Right kidney (tissue), 9 donors: ENCODE data around the gene CD79B.

Source experiments
- DNase-seq: peaks from one replicate; pipeline ENCODE4 v3.0.0-alpha.2; 2016
- long read RNA-seq, 8 donors: transcript quantifications; one replicate each; lab custom pipeline, GENCODE V29; 2026

CD79B gene
- long read RNA-seq, donor 1, partial matches to known transcripts, result 0 of 3 reads
- long read RNA-seq, donor 1, other reads (novel, unspliced or antisense), result 0 of 3 reads
- long read RNA-seq, donor 2, result 0 reads
- long read RNA-seq, donor 3, result 0 reads
- long read RNA-seq, donor 4, partial matches to known transcripts, result 0 of 1 reads
- long read RNA-seq, donor 4, other reads (novel, unspliced or antisense), result 0 of 1 reads
- long read RNA-seq, donor 5, partial matches to known transcripts, result 0 of 1 reads
- long read RNA-seq, donor 5, other reads (novel, unspliced or antisense), result 0 of 1 reads
- long read RNA-seq, donor 6, partial matches to known transcripts, result 0 of 3 reads
- long read RNA-seq, donor 6, other reads (novel, unspliced or antisense), result 0 of 3 reads
- long read RNA-seq, donor 7, result 0 reads
- long read RNA-seq, donor 8, partial matches to known transcripts, result 0 of 2 reads
- long read RNA-seq, donor 8, other reads (novel, unspliced or antisense), result 0 of 2 reads

DNA sequence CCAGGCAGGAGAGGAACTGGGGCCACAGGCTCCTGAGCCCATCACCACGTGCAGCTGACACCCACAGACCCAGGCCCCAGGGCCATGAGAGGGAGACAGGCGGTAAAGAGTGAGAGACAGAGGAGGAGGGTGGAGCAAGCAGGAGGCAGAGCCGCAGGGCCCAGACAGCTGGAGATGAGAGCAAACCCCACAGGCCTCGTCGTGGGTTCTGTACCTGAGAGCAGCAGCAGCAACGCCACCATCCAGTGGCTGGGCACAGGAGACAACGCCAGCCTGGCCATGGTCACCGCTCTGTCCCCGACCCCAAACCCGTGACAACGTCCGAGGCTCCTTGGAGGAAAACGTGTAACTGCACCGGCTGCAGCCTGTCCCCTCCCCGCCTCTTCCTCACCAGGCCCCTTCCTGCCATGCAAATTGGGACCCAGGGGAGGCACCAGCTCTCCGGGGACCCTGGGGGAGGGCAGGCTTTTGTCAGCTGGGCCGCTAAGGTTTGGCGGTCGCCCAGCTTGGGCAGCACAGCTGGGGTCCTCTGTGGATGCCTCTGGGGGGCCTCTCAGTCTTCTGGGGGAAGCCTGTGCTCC, at the start of gene CD79B:
CD79B (minus strand) TSS at position 351 of the 581 bp plus-strand sequence; CDS start at position 281, 70 bp downstream.
- DNase-seq, result no peak

DNA sequence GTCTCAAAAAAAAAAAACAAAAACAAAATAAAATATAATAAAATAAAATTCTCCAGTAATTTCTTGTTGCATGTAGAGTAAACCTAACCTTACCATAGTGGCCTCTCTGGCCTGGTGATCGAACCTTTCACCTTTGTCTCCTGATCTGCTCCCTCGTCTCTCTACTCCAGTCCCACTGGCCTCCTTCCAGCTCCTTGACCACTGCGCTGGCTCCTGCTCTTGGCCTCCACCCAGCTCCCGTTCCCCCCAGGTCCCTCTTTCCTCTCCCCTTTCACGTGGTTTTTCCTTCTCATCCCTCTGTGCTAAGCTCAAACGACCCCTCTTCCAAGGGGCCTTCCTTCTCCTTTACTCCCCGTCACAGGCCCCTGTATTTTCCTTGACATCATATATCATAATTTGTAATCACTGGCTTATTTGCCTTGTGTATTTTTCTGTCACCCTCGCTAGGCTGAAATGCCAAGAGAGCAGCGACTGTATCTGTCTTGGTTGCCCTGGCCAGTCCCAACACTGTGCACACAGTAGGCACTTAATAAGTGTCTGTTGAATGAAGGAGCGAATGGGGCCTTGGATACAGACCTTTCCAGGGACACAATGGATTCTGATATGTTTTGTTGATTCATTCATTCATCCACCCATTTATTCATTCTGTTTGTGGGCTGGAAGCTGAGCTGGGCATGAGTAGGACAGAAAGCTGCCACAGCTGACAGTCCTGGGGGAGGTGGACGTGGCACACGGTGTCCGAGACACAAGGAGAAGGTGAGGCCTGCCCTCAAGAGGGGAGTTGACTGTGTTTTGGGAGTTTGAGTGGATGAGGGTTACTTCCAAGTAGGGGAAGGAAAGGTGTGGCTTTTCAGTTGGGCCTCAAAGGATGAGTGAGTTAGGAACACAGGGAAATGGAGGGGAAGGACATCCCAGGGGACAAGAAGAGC, 46.4 kb upstream of the CD79B start:
- DNase-seq, result no peak

DNA sequence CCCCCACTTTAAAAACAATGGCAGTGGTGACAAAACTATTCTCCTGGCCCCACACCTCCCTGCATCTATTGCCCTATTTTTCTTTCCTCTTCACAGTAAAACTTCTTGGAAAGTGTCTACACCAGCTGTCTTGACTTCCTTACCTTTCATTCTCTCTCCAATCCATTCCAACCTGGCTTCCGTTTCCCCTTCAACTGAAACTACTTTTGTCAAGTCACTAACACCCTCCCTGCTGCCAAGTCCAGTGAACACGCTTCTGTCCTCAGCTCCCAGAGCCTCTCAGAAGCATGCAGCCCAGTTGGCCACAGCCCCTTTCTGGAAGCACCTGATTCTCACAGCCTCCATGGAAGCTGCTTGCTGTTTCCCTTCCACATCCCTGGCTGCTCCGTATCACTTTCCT, 44.6 kb upstream of the CD79B start:
- DNase-seq, result no peak

DNA sequence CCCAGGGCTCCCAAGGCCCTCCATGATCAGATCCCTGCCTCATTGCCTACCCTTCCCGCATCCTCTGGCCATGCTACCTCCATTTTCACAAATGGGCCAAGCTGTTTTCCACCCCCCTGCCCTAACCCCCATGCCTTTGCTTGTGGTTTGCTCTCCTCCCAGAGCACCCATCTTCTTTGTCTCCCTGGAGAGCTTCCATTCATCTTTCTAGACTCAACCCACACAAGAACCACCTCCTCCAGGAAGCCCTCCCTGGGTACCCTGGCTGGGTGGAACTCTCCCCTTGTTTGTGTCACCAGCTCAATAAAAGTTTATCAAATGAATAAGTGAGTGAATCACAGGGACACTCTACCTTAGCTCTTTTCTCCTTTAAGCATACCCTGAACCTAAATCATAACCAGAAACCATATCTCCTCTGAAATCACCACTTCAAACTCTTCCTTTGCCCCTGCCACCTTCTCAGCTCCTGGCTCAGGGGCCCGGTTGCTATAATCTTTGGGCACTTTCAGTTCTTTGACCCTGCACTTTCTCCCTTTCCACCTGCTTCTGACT, 43.5 kb upstream of the CD79B start:
- no peak for DNase-seq

DNA sequence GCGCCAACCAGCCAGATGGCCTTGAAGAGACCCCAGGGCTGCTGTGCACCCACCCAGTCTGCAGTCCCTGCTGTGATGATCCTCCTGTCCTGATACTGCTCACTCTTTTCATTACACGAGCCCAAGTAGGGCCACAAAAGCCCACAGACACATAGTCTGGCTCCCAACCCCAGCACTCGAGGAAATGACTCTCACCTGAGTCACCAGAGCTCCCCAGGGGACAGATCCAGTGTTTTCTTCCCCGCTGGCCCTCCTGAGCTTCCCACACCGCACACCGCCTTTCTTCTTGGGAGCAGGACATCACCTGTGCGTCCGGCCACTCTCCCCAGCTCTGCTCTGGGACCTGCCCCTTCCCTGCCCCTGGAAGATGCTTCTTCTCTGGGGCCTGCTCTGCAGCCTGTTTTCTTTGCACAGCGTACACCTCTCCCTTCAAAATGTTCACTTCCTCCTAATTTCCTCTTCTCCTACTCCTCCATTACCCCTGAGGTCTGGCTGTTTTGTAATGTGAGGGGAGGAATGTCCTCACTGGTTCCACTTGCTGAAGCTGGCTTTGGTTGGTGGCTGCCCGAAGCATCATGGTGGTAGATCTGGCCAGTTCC, 42.6 kb upstream of the CD79B start:
- DNase-seq, result no peak

DNA sequence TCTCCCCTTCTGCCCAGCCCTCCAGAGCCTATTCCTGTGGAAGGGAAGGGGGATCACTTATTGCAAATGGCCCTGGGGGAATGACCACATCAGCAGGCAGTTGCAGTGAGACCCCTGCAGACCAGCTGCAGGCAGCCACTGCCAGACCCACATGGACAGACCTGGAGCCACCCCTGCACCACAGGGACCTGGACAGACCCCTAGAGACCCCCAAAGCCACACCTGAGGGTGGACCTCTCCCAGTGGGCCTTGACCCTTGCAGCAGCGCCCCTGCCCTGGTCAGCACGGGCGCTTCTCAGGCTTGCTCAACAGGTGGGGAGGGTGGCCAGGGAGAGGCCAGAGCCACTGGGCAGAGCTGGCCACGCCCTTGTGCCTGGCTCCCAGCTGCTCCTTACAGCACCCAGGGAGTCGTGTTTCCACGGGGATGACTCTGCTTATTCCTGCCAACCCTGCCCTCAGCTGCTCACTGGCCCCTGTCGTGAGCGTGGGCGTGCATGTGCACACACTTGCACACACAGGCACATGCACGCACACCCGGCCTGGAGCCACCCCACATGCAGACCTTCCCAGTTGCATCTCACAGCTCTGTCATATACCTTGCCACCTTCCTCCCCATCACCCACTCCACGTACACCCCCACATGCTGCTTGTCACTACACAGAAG, 41.9 kb upstream of the CD79B start:
- no peak for DNase-seq

DNA sequence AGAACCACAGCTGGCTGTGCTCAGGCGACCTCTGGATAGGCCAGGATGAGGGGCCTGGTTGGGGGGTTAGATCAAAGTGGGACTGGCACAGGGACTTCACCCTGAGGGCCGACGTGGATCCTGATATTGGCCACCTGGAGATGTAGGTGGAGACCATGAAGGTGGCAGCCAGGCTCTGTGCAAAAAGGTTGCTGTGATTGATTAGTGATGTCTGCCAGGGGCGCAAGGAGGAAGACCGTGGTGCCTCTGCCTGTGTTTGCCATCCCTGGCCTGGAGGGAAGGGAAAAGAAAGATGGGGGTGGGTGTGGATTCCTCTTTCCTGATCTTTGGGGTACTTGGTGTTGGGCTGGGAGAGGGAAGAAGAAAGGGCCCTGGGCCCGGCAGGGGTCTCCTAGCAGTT, 41.1 kb upstream of the CD79B start:
- DNase-seq, result no peak

DNA sequence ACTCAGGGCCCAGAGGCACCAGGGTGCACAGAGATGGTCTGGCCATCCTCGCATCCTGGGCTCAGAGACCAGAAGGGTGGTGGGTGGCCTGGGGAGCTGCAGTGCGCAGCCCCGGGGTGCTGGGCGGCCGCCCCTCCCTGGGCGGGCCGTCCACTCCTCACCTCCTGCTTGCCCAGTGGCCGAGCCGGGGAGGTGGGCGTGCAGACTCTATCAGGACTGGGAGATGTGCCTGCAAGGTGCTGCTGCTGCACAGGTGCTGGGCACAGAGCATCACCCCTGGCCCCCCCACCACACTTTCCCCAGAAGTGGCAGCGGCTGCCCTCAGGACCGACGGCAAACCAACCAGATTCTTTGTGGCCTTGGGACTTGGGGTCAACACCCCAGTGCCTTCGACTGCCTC, 40.7 kb upstream of the CD79B start, which contains the start of gene SCN4A:
SCN4A (minus strand) TSS at position 123 of the 400 bp plus-strand sequence; CDS start at position 46, 77 bp downstream.
- DNase-seq, result no peak

DNA sequence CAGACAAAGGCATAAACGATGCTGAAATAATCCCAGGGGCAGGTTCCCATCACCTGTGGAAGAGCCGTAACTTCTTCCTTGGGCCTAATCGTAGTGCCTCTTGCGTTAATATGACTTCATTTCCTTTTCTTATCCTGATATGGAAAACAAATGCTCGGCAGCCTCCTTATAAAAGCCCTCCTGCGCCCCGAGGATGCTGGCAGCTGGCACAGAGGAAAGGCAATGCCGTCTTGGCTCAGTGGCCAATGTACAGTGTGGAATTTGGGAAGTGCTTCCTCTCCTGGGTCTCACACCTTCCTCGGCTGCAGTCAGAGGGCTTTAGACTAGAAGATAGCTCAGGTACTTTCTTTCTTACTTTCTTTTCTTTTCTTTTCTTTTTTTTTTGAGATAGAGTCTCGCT, 37.1 kb upstream of the CD79B start:
- no peak for DNase-seq

DNA sequence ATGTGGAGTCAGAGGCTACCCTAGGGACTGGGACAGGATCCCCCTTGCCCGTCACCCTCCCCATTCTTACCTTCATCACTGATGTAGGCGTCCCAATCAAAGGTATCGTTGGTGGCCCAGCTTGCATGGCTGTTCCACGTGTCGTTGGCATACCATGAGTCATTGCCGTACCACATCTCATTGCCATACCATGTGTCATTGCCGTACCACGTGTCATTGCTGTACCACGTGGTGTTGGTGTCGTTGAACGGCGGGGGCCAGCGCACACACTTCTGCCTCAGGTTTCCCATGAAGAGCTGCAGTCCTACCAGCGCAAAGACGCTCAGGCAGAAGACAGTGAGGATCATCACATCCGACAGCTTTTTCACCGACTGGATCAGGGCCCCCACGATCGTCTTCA, 35.8 kb upstream of the CD79B start:
- no peak for DNase-seq

DNA sequence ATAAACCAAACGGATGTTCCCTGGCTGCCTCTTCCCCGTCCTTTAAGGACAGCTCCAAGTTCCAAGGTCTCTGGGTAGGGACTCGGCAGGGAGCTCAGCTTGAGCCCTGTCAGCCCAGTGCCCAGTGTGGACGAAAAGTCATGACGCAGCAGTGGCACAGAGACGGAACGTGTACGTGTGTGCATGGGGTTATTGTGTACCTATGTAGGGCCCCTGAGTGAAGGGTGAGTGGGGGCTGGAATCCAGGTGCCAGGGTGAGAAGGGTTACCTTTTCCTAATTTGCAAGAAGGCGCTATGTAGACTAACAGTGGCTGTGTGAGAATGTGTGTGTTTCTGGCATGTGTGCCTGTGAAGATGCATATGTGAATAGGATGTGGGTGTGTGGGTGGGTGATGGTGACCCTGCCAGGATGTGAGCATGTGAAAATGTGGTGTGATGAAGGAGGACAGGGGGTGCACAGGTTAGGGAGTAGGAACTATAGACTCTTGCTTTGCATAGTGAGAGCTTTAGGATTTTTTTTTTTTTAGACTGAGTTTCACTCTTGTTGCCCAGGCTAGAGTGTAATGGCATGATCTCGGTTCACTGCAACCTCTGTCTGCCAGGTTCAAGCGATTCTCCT, 34.6 kb upstream of the CD79B start:
- no peak for DNase-seq

DNA sequence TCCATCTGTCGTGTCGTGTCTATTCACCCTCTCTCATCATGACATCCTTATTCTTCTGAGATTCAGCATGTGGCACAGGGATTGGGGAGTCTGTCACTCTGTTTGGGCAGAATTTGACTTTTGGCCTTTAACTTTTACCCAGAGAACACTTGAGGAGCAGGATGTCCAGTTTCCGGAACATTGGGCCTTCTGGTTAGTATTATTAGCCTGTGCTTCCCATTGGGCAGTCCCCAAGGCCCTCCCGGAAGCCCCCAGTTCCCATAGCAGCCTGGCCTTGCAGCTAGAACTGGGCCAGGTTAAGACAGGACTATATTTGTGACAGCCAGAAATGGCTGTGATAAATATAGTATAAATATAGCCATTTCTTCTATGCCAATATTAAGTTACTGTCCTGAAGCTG, 31.0 kb upstream of the CD79B start:
- no peak for DNase-seq

DNA sequence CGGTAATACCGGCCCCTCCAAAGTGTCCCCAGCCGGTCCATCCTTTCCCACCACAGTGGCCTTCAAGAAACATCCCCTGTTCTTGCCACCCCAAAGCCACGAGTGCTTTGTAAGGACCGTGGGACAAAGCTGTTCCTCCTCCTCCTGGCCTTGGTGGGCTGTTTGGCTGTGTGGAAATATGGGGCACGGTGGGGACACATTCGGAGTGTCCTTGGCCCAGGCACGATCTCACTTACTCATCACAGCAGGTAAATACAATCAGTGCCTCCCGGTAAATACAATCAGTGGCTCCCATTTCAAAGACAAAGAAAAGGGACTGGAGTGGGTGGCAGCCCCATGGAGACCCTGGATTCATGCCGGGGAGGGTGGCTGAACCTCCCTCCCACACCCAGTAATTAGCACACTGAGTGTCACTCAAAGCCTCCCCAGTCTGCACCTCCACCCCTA, 30.2 kb upstream of the CD79B start:
- DNase-seq, result no peak

DNA sequence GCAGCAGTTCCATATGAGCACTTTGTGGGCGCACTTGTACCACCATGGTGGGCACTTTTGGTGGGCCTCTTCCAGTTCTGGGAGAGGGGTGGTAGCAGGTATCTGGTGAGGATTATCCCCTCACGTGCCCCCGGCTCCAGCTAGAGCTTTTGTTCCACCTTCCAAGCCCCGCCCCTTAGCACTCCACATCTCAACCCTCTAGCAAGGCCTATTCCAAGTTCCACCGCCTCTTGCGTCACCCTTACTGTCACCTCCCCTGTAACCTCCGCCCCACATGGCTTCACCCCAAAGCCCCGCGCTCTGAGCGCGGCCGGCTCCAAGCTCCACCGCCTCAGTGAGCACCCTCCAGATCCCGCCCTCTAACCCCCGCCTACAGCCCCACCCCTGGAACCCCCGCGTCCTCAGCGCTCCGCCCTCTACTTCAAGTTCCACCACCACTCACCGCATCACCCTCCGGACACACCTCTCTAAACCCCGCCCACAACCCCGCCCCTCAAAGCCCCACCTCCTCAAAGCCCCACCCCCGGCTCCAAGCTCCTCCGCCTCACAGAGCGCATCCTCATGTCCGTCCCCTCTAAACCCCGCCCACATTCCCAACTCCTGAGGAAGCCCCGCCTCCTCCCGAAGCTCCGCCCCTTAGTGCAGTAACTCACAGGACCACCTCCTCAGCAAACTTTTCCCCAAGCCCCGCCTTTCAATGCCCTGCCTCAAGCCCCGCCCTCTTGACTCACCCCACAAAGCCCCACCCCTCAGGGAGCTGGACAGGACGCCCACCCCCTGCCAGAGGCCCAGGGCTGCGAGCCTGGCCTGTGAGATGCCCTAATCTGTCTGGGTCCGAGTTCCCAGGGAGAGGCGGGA, 29.5 kb upstream of the CD79B start:
- DNase-seq, result no peak

DNA sequence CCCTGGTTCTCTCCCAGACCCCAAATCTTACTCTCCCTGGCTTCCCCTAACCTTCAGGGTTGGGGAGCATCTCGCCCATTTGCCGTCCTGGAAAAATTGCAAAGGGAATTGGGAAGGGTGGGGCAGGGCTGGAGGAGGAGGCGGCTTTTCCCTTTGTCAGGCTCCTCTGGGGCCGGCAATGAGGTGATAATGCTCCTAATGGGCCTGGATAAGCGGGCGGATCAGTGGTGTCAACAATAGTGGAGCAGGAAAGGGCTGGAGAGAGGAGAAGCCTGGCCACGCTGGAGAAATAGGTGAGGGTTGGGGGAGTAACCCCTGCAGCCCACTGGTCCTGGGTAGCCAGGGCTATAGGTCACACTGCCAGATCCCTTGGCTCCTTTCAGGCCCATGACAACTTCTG, 28.3 kb upstream of the CD79B start:
- no peak for DNase-seq

DNA sequence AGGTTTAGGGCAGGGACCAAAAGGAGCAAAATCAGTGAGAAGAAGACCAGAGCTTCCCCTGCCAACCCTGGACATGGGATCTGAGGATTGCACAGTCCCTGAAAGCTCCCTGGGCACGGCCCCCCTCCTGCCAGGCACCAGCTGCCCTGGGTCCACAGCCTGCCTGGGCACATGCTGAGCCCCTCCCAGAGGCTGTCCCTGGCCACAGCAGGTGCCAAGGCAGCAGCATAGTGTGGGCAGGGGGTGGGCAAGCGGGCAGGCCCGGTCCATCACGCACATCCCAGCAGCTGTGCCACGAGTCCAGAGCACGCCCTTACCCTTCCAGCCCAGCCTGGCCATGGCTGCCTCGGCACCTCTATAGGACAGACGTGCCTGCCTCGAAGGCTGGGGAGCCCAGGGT, 27.9 kb upstream of the CD79B start:
- DNase-seq, result no peak

DNA sequence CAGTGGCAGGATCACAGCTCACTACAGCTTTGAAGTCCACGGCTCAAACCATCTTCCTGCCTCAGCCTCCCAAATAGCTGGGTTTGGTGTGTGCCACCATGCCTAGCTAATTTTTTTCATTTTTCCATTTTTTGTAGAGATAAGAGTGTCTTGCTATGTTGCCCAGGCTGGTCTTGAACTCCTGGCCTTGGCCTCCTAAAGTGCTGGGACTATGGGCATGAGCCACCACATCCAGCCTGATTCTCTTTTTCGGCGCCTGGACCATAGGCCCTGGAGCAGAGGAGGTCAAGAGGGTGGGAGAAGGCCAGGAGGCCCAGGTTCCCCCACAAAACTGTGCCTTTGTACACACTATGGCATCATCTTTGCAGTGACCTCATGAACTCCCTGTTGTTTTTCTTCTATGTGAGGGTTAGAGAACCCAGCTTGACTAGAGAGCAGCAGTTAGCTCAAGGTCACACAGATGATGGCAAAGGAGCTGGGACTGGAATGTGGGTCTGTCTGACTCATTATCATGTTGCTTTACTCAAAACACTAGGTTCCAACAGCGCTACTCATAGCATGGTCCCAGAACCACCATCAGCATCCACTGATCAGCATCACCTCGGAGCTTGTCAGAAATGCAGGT, 24.3 kb upstream of the CD79B start:
- no peak for DNase-seq

DNA sequence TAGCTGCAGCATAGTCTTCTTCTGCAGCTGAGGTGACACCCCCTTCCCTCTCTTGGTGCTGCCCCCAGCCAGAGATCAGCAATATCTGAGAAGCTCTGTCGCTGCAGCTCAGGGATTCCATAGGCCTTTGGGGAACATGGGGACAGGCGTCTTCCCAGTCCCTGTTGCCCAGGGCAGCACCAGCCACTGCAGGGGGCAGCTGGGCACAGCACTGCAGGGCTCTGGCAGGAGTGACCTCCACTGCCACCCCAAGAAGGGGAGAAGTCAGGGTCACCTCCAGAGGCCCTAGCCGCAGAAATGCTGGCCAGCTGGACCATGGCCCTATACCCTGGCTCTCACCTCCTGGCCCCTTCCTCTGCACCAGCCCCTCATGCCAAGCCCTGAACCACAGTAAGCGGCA, 23.7 kb upstream of the CD79B start:
- DNase-seq, result no peak

DNA sequence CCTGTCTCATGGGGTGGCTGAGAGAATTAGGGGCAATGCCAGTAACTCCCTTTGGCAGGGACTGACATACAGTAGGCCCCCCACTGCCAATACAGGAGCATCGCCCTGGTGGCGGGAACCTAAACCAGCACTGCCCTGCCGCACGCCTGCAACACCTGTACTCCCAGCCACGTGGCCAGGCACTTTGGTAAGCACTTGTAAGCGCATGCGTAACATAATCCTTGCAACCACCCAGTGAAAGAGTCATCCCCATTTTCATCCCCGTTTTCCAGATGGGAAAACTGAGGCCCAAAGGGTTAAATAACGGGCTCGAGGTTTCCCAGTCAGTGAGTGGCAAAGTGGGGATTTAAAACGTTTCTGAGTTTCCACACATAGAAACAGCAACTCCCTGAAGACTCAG, 23.1 kb upstream of the CD79B start:
- DNase-seq, result no peak
